Glutamatergic neuron (in vitro differentiated cells): ENCODE measurements around the gene MACROD2. TPM values are rescaled to one million over a fixed set of nuclear protein-coding genes. Genes with fewer than 3 reads are reported as not detected.
A peak's percentile ranks its signal among the peaks of the same experiment; 100 is the strongest.

Experiments used
- DNase-seq: peaks from one replicate; pipeline ENCODE4 v3.0.0; 2022
- H3K27ac Mint-ChIP-seq: one replicate; pipeline ENCODE4 v1.8.0; 2020; ENCODE audit warnings: mild to moderate bottlenecking, mixed read lengths, inconsistent platforms; ENCODE audit not compliant: unreplicated experiment
- H3K27me3 Mint-ChIP-seq: one replicate; pipeline ENCODE4 v1.8.0; 2020; ENCODE audit warnings: mild to moderate bottlenecking, moderate library complexity, mixed read lengths, inconsistent platforms; ENCODE audit not compliant: unreplicated experiment
- H3K36me3 Mint-ChIP-seq: one replicate; pipeline ENCODE4 v1.8.0; 2020; ENCODE audit warnings: mild to moderate bottlenecking, mixed read lengths, inconsistent platforms; ENCODE audit not compliant: unreplicated experiment
- H3K4me1 Mint-ChIP-seq: one replicate; pipeline ENCODE4 v1.8.0; 2020; ENCODE audit warnings: mild to moderate bottlenecking, low read depth, mixed read lengths, inconsistent platforms; ENCODE audit not compliant: unreplicated experiment
- H3K4me3 Mint-ChIP-seq: one replicate; pipeline ENCODE4 v1.8.0; 2020; ENCODE audit warnings: mild to moderate bottlenecking, mixed read lengths, inconsistent platforms; ENCODE audit not compliant: unreplicated experiment
- H3K9me3 Mint-ChIP-seq: one replicate; pipeline ENCODE4 v1.8.0; 2020; ENCODE audit warnings: mild to moderate bottlenecking, moderate library complexity, mixed read lengths, inconsistent platforms; ENCODE audit not compliant: unreplicated experiment
- CTCF ChIP-seq: fragments of 200-600 bp; sonication (generic); IDR thresholded peaks from one replicate; pipeline ENCODE4 v1.5.0; 2021; ENCODE audit not compliant: partially characterized antibody, unreplicated experiment
- total RNA-seq: library from RNA; stranded (reverse); fragmentation: NEBNext Ultra II Directional; extraction: Animal tissue kit (Norgen Biotek cat#: 25700); gene quantifications from one replicate; pipeline ENCODE4 v1.2.1, GENCODE V29; 2021; ENCODE audit not compliant: unreplicated experiment

The MACROD2 gene
- total RNA-seq, 1 donor from 2014 or later: 8.7 TPM

GRCh38 chr20:14199111-14199510 is 203.8 kb downstream of the MACROD2 start:
- no peak for DNase-seq
- no peaks in the 10 kb centered on the region for H3K4me1 Mint-ChIP-seq
- H3K36me3 Mint-ChIP-seq: peaks cover 7% of the 10 kb centered on the region
- TF ChIP-seq CTCF: no peak
- H3K9me3 Mint-ChIP-seq: peaks cover 3% of the 10 kb centered on the region
- peak overlapping the region; percentile 8 for H3K4me3 Mint-ChIP-seq
- H3K27ac Mint-ChIP-seq: no peak overlapping the region
- no peaks in the 10 kb centered on the region for H3K27me3 Mint-ChIP-seq

- Mint-ChIP-seq H3K9me3 (peaks cover 3% of the 10 kb centered on the region), H3K27me3 (no peaks in the 10 kb centered on the region), H3K27ac (no peak overlapping the region), H3K4me3 (no peak overlapping the region), H3K36me3 (peaks cover 7% of the 10 kb centered on the region), H3K4me1 (no peaks in the 10 kb centered on the region)
- no peak for TF ChIP-seq CTCF
- no peak for DNase-seq
Measured at GRCh38 chr20:14203657-14204056, 208.3 kb downstream of the MACROD2 start.

GRCh38 chr20:14207591-14207990 is 212.3 kb downstream of the MACROD2 start:
- Mint-ChIP-seq H3K27ac (no peak overlapping the region), H3K36me3 (peaks cover 7% of the 10 kb centered on the region), H3K4me1 (no peaks in the 10 kb centered on the region), H3K4me3 (no peak overlapping the region), H3K27me3 (peaks cover 2% of the 10 kb centered on the region), H3K9me3 (peaks cover 3% of the 10 kb centered on the region)
- TF ChIP-seq CTCF: no peak
- DNase-seq: no peak

GRCh38 chr20:14208956-14209355 is 213.6 kb downstream of the MACROD2 start:
- Mint-ChIP-seq H3K27ac (no peak overlapping the region), H3K9me3 (no peaks in the 10 kb centered on the region), H3K4me3 (no peak overlapping the region), H3K36me3 (no peaks in the 10 kb centered on the region), H3K4me1 (no peaks in the 10 kb centered on the region), H3K27me3 (peaks cover 2% of the 10 kb centered on the region)
- TF ChIP-seq CTCF: no peak
- no peak for DNase-seq

- no peaks in the 10 kb centered on the region for H3K4me1 Mint-ChIP-seq
- peaks cover 2% of the 10 kb centered on the region for H3K27me3 Mint-ChIP-seq
- no peaks in the 10 kb centered on the region for H3K9me3 Mint-ChIP-seq
- no peak overlapping the region for H3K4me3 Mint-ChIP-seq
- DNase-seq: no peak
- no peak overlapping the region for H3K27ac Mint-ChIP-seq
- TF ChIP-seq CTCF: no peak
- H3K36me3 Mint-ChIP-seq: no peaks in the 10 kb centered on the region
Measured at GRCh38 chr20:14210146-14210545, 214.8 kb downstream of the MACROD2 start.
